WTC11 (cell line): ENCODE measurements around the gene DNAL4. TPM values are rescaled to one million over a fixed set of nuclear protein-coding genes. Genes with fewer than 3 reads are reported as not detected.

Experiments used
- ATAC-seq: fragments of 200-7000 bp; cut with Tn5 transposase; 2 replicates; pipeline ENCODE4 v1.10.0; 2021; ENCODE audit warnings: mild to moderate bottlenecking, moderate library complexity
- CTCF ChIA-PET: fragments of 300-600 bp; sonication (Branson Sonifier 250); formaldehyde crosslinking; loops from one replicate; lab custom pipeline; 2021; ENCODE audit warnings: antibody characterized with exemption; lab: Charles Lee
- POLR2A ChIA-PET: fragments of 350-600 bp; sonication (Branson Sonifier 250); formaldehyde crosslinking; loops from one replicate; lab custom pipeline; 2021; ENCODE audit warnings: antibody characterized with exemption; lab: Charles Lee
- DNase-seq: peaks from one replicate; pipeline ENCODE4 v3.0.0; 2021; ENCODE audit warnings: low spot score
- H3K27ac Mint-ChIP-seq: 2 replicates; pipeline ENCODE4 v1.8.0; 2021; ENCODE audit warnings: mixed read lengths
- H3K27me3 Mint-ChIP-seq: 2 replicates; pipeline ENCODE4 v1.8.0; 2021; ENCODE audit warnings: low read depth, mild to moderate bottlenecking, moderate library complexity, mixed read lengths
- H3K36me3 Mint-ChIP-seq: 2 replicates; pipeline ENCODE4 v1.8.0; 2021; ENCODE audit warnings: mixed read lengths
- H3K4me1 Mint-ChIP-seq: 2 replicates; pipeline ENCODE4 v1.8.0; 2022; ENCODE audit warnings: mixed read lengths
- H3K4me3 Mint-ChIP-seq: 2 replicates; pipeline ENCODE4 v1.8.0; 2021; ENCODE audit warnings: mild to moderate bottlenecking, moderate library complexity, mixed read lengths
- H3K9me3 Mint-ChIP-seq: 2 replicates; pipeline ENCODE4 v1.8.0; 2021; ENCODE audit warnings: mixed read lengths
- CREB1 ChIP-seq: sonication (generic); formaldehyde crosslinking; IDR thresholded peaks from 2 replicates; pipeline ENCODE4 v1.8.0; 2023; ENCODE audit warnings: mild to moderate bottlenecking, missing genetic modification reagents
- E2F5 ChIP-seq: sonication (generic); formaldehyde crosslinking; IDR thresholded peaks from 2 replicates; pipeline ENCODE4 v1.8.1; 2022; ENCODE audit warnings: mild to moderate bottlenecking, moderate library complexity, missing genetic modification reagents
- FOXK1 ChIP-seq: sonication (generic); formaldehyde crosslinking; IDR thresholded peaks from 2 replicates; pipeline ENCODE4 v1.8.0; 2022; ENCODE audit warnings: mild to moderate bottlenecking, moderate library complexity, missing genetic modification reagents
- FOXP1 ChIP-seq: sonication (generic); formaldehyde crosslinking; IDR thresholded peaks from 2 replicates; pipeline ENCODE4 v1.8.0; 2022; ENCODE audit warnings: missing genetic modification reagents, mild to moderate bottlenecking, moderate library complexity, borderline replicate concordance
- FOXP4 ChIP-seq: sonication (generic); formaldehyde crosslinking; IDR thresholded peaks from 2 replicates; pipeline ENCODE4 v1.8.0; 2022; ENCODE audit warnings: mild to moderate bottlenecking, missing genetic modification reagents
- GTF2I ChIP-seq: fragments of 250-450 bp; sonication (Bioruptor Pico); conservative IDR thresholded peaks from 2 replicates; pipeline ENCODE4 v1.4.0; 2021; ENCODE audit warnings: mild to moderate bottlenecking
- HMGA2 ChIP-seq: fragments of 250-450 bp; sonication (Bioruptor Pico); IDR thresholded peaks from 2 replicates; pipeline ENCODE4 v1.4.0; 2021; ENCODE audit warnings: mild to moderate bottlenecking, moderate library complexity
- MLX ChIP-seq: sonication (generic); formaldehyde crosslinking; IDR thresholded peaks from 2 replicates; pipeline ENCODE4 v1.8.1; 2023; ENCODE audit warnings: mild to moderate bottlenecking, missing genetic modification reagents, moderate library complexity
- MYBL2 ChIP-seq: sonication (generic); formaldehyde crosslinking; IDR thresholded peaks from 2 replicates; pipeline ENCODE4 v1.8.1; 2023; ENCODE audit warnings: mild to moderate bottlenecking, moderate library complexity, missing genetic modification reagents
- NFYB ChIP-seq: sonication (generic); formaldehyde crosslinking; conservative IDR thresholded peaks from 2 replicates; pipeline ENCODE4 v1.8.0; 2022; ENCODE audit warnings: low read depth, missing genetic modification reagents
- NR2C2 ChIP-seq: sonication (generic); formaldehyde crosslinking; IDR thresholded peaks from 2 replicates; pipeline ENCODE4 v1.8.0; 2022; ENCODE audit warnings: mild to moderate bottlenecking, missing genetic modification reagents
- SP1 ChIP-seq: sonication (generic); formaldehyde crosslinking; conservative IDR thresholded peaks from 2 replicates; pipeline ENCODE4 v1.8.1; 2022; ENCODE audit warnings: missing genetic modification reagents
- ZBTB21 ChIP-seq: sonication (generic); formaldehyde crosslinking; IDR thresholded peaks from 2 replicates; pipeline ENCODE4 v1.8.1; 2023; ENCODE audit warnings: mild to moderate bottlenecking, missing genetic modification reagents, borderline replicate concordance
- total RNA-seq: library from RNA; stranded (reverse); gene quantifications from 3 replicates; pipeline ENCODE4 v1.2.3, GENCODE V29; 2021
- TF ChIP-seq, protein P1 (sequence below): fragments of 250-450 bp; sonication (Bioruptor Pico); IDR thresholded peaks from 2 replicates; pipeline ENCODE4 v1.9.0; 2021; ENCODE audit warnings: mild to moderate bottlenecking, borderline replicate concordance
- TF ChIP-seq, protein P2 (sequence below): sonication (generic); formaldehyde crosslinking; IDR thresholded peaks from 2 replicates; pipeline ENCODE4 v1.8.1; 2023; ENCODE audit warnings: mild to moderate bottlenecking, missing genetic modification reagents
- TF ChIP-seq, protein P3 (sequence below): sonication (generic); formaldehyde crosslinking; IDR thresholded peaks from 2 replicates; pipeline ENCODE4 v1.8.1; 2023; ENCODE audit warnings: mild to moderate bottlenecking, moderate library complexity, missing genetic modification reagents

DNAL4 gene
- total RNA-seq, 1 experiment from 2014 or later: 11.8 TPM

- TF ChIP-seq, protein P1, sequence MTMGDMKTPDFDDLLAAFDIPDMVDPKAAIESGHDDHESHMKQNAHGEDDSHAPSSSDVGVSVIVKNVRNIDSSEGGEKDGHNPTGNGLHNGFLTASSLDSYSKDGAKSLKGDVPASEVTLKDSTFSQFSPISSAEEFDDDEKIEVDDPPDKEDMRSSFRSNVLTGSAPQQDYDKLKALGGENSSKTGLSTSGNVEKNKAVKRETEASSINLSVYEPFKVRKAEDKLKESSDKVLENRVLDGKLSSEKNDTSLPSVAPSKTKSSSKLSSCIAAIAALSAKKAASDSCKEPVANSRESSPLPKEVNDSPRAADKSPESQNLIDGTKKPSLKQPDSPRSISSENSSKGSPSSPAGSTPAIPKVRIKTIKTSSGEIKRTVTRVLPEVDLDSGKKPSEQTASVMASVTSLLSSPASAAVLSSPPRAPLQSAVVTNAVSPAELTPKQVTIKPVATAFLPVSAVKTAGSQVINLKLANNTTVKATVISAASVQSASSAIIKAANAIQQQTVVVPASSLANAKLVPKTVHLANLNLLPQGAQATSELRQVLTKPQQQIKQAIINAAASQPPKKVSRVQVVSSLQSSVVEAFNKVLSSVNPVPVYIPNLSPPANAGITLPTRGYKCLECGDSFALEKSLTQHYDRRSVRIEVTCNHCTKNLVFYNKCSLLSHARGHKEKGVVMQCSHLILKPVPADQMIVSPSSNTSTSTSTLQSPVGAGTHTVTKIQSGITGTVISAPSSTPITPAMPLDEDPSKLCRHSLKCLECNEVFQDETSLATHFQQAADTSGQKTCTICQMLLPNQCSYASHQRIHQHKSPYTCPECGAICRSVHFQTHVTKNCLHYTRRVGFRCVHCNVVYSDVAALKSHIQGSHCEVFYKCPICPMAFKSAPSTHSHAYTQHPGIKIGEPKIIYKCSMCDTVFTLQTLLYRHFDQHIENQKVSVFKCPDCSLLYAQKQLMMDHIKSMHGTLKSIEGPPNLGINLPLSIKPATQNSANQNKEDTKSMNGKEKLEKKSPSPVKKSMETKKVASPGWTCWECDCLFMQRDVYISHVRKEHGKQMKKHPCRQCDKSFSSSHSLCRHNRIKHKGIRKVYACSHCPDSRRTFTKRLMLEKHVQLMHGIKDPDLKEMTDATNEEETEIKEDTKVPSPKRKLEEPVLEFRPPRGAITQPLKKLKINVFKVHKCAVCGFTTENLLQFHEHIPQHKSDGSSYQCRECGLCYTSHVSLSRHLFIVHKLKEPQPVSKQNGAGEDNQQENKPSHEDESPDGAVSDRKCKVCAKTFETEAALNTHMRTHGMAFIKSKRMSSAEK (CRISPR knock-in tag): no peak
- TF ChIP-seq HMGA2 (CRISPR knock-in tag) (no peak), NR2C2 (CRISPR knock-in tag) (no peak), MLX (CRISPR knock-in tag) (no peak), GTF2I (CRISPR knock-in tag) (no peak)
- TF ChIP-seq, all 79 proteins: peak for 0
Measured at GRCh38 chr22:38756711-38757463, 37.1 kb downstream of the DNAL4 start (continued).

- DNase-seq (peak; percentile 80), ATAC-seq (peak; percentile 80)
- POLR2A ChIA-PET: no interaction called here
- H3K4me1 Mint-ChIP-seq: peaks cover 19% of the 10 kb centered on the region
- peak within 1 kb of the TSS; percentile 64 for H3K27ac Mint-ChIP-seq
- no peaks in the 10 kb centered on the region for H3K36me3 Mint-ChIP-seq
- H3K4me3 Mint-ChIP-seq: peak within 1 kb of the TSS; percentile 75
- TF ChIP-seq, protein P2, sequence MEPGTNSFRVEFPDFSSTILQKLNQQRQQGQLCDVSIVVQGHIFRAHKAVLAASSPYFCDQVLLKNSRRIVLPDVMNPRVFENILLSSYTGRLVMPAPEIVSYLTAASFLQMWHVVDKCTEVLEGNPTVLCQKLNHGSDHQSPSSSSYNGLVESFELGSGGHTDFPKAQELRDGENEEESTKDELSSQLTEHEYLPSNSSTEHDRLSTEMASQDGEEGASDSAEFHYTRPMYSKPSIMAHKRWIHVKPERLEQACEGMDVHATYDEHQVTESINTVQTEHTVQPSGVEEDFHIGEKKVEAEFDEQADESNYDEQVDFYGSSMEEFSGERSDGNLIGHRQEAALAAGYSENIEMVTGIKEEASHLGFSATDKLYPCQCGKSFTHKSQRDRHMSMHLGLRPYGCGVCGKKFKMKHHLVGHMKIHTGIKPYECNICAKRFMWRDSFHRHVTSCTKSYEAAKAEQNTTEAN (CRISPR knock-in tag): 0 out of 2 replicates have a peak, but pooled peaks have one; percentile 24
- TF ChIP-seq FOXK1 (CRISPR knock-in tag) (peak; percentile 69), SP1 (peak; percentile 90), NFYB (CRISPR knock-in tag) (peak; percentile 83), FOXP1 (CRISPR knock-in tag) (no peak), GTF2I (CRISPR knock-in tag) (no peak), FOXP4 (CRISPR knock-in tag) (0 out of 2 replicates have a peak, but pooled peaks have one; percentile 32), E2F5 (CRISPR knock-in tag) (0 out of 2 replicates have a peak, but pooled peaks have one; percentile 23), CREB1 (CRISPR knock-in tag) (no peak), MYBL2 (peak; percentile 98), ZBTB21 (CRISPR knock-in tag) (peak; percentile 65; the same call in 1 of the 2 replicates)
- TF ChIP-seq, protein P3, sequence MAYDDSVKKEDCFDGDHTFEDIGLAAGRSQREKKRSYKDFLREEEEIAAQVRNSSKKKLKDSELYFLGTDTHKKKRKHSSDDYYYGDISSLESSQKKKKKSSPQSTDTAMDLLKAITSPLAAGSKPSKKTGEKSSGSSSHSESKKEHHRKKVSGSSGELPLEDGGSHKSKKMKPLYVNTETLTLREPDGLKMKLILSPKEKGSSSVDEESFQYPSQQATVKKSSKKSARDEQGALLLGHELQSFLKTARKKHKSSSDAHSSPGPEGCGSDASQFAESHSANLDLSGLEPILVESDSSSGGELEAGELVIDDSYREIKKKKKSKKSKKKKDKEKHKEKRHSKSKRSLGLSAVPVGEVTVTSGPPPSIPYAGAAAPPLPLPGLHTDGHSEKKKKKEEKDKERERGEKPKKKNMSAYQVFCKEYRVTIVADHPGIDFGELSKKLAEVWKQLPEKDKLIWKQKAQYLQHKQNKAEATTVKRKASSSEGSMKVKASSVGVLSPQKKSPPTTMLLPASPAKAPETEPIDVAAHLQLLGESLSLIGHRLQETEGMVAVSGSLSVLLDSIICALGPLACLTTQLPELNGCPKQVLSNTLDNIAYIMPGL (CRISPR knock-in tag): peak; percentile 46; the same call in 1 of the 2 replicates
- CTCF ChIA-PET: interaction anchor here (0.9 to 2.3 kb wide), 5 partner anchors 10 to 114 kb away, joined by 3 to 14 read pairs (median 5); no protein-coding TSS in a partner anchor
- H3K27me3 Mint-ChIP-seq: peaks cover 11% of the 10 kb centered on the region
- no peaks in the 10 kb centered on the region for H3K9me3 Mint-ChIP-seq
Measured at GRCh38 chr22:38755911-38756532, 37.9 kb downstream of the DNAL4 start, which contains the start of gene SUN2. Gene SUN2, minus strand, starts transcription at chr22:38755998. Its CDS starts 3,370 bp downstream, at chr22:38752628.
